ENCODE results near the gene CIB2. TPM values are rescaled to one million over a fixed set of nuclear protein-coding genes. Genes with fewer than 3 reads are reported as not detected.

The CIB2 gene
- total RNA-seq, 2 donors from 2014 or later: 6.8 to 14.6 TPM

DNA sequence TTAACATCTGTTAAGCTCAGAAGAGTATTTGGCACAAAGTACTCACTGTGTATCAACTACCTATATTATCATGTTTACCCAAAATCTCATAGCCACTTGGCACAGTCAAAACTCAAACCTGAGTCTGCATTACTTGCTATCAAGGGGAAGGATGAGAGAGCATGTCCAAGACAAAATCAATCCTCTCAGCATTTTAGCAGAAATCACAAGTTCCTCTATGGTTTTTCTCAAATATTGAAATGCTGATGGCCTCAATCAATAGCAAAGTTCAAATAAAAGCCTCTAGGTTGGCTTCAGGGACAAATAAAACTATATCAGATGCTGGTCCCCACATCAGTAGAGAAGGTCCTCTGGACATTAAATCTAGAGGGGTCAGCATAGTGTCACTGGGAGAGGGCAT is 68.0 kb downstream of the CIB2 start:
- intact Hi-C loops (cut with DNase I): no loop called here
- Histone ChIP-seq H3K4me1 (peaks cover 47% of the 10 kb centered on the region), H3K27ac (peak overlapping the region; percentile 41), H3K4me3 (no peak overlapping the region), H3K27me3 (no peaks in the 10 kb centered on the region), H3K9ac (ENCODE audit: low read depth in 2 of 2, low read length in 2 of 2) (no peak overlapping the region), H3K9me3 (no peaks in the 10 kb centered on the region), H3K36me3 (no peaks in the 10 kb centered on the region)
- no peak for DNase-seq
- TF ChIP-seq CTCF (IDR thresholded peaks at IDR 0.05): no peak

GRCh38 chr15:78061963-78062427 is 69.2 kb downstream of the CIB2 start:
- intact Hi-C loops (cut with DNase I): no loop called here
- no peak for TF ChIP-seq CTCF (IDR thresholded peaks at IDR 0.05)
- Histone ChIP-seq H3K9ac (ENCODE audit: low read depth in 2 of 2, low read length in 2 of 2) (peak overlapping the region in 1 of 2 donors; percentile 32), H3K4me1 (peaks cover 42% of the 10 kb centered on the region), H3K27me3 (no peaks in the 10 kb centered on the region), H3K4me3 (no peak overlapping the region), H3K27ac (peak overlapping the region; percentile 41), H3K36me3 (no peaks in the 10 kb centered on the region), H3K9me3 (no peaks in the 10 kb centered on the region)
- DNase-seq: no peak

DNA sequence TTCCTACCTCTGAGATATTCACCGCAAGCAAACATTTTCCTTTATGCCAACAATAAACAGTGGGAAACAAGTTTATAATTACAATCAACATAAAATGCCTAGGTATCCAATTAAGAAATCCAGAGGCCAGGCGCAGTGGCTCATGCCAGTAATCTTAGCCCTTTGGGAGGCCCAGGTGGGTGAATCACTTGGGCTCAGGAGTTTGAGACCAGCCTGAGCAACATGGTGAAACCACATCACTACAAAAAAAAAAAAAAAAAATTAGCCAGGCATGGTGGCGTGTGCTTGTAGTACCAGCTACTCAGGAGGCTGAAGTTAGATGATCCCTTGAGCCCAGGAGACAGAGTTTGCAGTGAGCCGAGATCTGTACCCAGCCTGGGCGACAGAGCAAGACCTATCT is 71.0 kb downstream of the CIB2 start:
- DNase-seq: no peak
- peaks cover 37% of the 10 kb centered on the region for H3K4me1 ChIP-seq
- no peaks in the 10 kb centered on the region for H3K9me3 ChIP-seq
- no peak for TF ChIP-seq CTCF (IDR thresholded peaks at IDR 0.05)
- H3K9ac ChIP-seq (ENCODE audit: low read depth in 2 of 2, low read length in 2 of 2): no peak overlapping the region
- intact Hi-C loops (cut with DNase I): no loop called here
- no peak overlapping the region for H3K4me3 ChIP-seq
- H3K27ac ChIP-seq: peak overlapping the region; percentile 35
- H3K27me3 ChIP-seq: no peaks in the 10 kb centered on the region
- no peaks in the 10 kb centered on the region for H3K36me3 ChIP-seq

GRCh38 chr15:78059110-78059839 is 72.0 kb downstream of the CIB2 start:
- Histone ChIP-seq H3K9me3 (no peaks in the 10 kb centered on the region), H3K36me3 (no peaks in the 10 kb centered on the region), H3K27me3 (no peaks in the 10 kb centered on the region), H3K4me3 (no peak overlapping the region), H3K27ac (peak overlapping the region; percentile 35), H3K9ac (ENCODE audit: low read depth in 2 of 2, low read length in 2 of 2) (no peak overlapping the region), H3K4me1 (peaks cover 37% of the 10 kb centered on the region)
- no peak for TF ChIP-seq CTCF (IDR thresholded peaks at IDR 0.05)
- intact Hi-C loops (cut with DNase I): no loop called here
- no peak for DNase-seq

- Histone ChIP-seq H3K9ac (ENCODE audit: low read depth in 2 of 2, low read length in 2 of 2) (no peak overlapping the region), H3K36me3 (no peaks in the 10 kb centered on the region), H3K4me3 (no peak overlapping the region), H3K27ac (peak overlapping the region; percentile 35), H3K9me3 (no peaks in the 10 kb centered on the region), H3K4me1 (peaks cover 37% of the 10 kb centered on the region), H3K27me3 (no peaks in the 10 kb centered on the region)
- TF ChIP-seq CTCF (IDR thresholded peaks at IDR 0.05): no peak
- intact Hi-C loops (cut with DNase I): no loop called here
- no peak for DNase-seq
Observed at GRCh38 chr15:78058401-78058935, 72.8 kb downstream of the CIB2 start.

Measured in colonic mucosa (tissue), 4 donors.